ENCODE data around the gene PTPN1. TPM values are rescaled to one million over a fixed set of nuclear protein-coding genes. Genes with fewer than 3 reads are reported as not detected.
A peak's percentile ranks its signal among the peaks of the same experiment; 100 is the strongest.

PTPN1 gene
- polyA plus RNA-seq, 3 donors: 12.4 to 21.4 (median 19.1) TPM

- H3K79me2 ChIP-seq (ENCODE audit: insufficient read depth, low read length): peaks cover 31% of the 10 kb centered on the region
- peaks cover 16% of the 10 kb centered on the region for H4K20me1 ChIP-seq (ENCODE audit: insufficient read depth, low read length)
- H3K9ac ChIP-seq (ENCODE audit: insufficient read depth, low read length, poor library complexity, severe bottlenecking): no peak overlapping the region
- no peaks in the 10 kb centered on the region for H3K36me3 ChIP-seq (replicated peaks in 1 of 2; ENCODE audit: control insufficient read depth in 1 of 2, insufficient read depth in 2 of 2, low read length in 2 of 2)
- intact Hi-C loops (cut with micrococcal nuclease): no loop called here
- Mint-ChIP-seq H3K27ac (peak overlapping the region in 6 of 7 donors; percentile 70 to 96 (median 83)), H3K4me3 (no peak overlapping the region), H3K9me3 (peaks cover 0 to 5% (median 0%) of the 10 kb centered on the region in 7 donors), H3K36me3 (peaks cover 1 to 4% of the 10 kb centered on the region in 2 donors), H3K27me3 (ENCODE audit: low read depth in 3 of 3) (peaks cover 0 to 8% (median 3%) of the 10 kb centered on the region in 3 donors), H3K4me1 (peaks cover 41% of the 10 kb centered on the region)
- 94% methylated on average over 3 of the region's 9 CpGs for WGBS (ENCODE audit: insufficient coverage)
- TF ChIP-seq CTCF (IDR thresholded peaks at IDR 0.05): no peak
- H3K4me2 ChIP-seq (replicated peaks; ENCODE audit: extremely low read depth, low read length, poor library complexity, severe bottlenecking): no peak overlapping the region
- H3K4me3 ChIP-seq (replicated peaks in 1 of 3; ENCODE audit: low read depth in 2 of 3, low read length in 3 of 3): no peak overlapping the region
- H2AFZ ChIP-seq (ENCODE audit: insufficient read depth, low read depth, low read length, poor library complexity, severe bottlenecking): no peak overlapping the region
- H3K9me3 ChIP-seq (replicated peaks in 1 of 2; ENCODE audit: control insufficient read depth in 1 of 2, insufficient read depth in 1 of 2, low read length in 2 of 2): no peaks in the 10 kb centered on the region
- H3K4me1 ChIP-seq (ENCODE audit: control insufficient read depth in 1 of 2, insufficient read depth in 2 of 2, low read length in 2 of 2): peaks cover 36 to 37% of the 10 kb centered on the region in 2 donors
- DNase-seq: no peak
- H3K27ac ChIP-seq (ENCODE audit: low read depth in 1 of 2, low read length in 2 of 2): no peak overlapping the region
- no peaks in the 10 kb centered on the region for H3K27me3 ChIP-seq (ENCODE audit: control insufficient read depth in 2 of 2, insufficient read depth in 2 of 2, low read length in 2 of 2)
Measured at GRCh38 chr20:50508171-50508755, 1.9 kb upstream of the PTPN1 start.

GRCh38 chr20:50510706-50511542 is 741 bp downstream of the PTPN1 start:
- peak overlapping the region; percentile 90 to 97 for H3K27ac ChIP-seq (ENCODE audit: low read depth in 1 of 2, low read length in 2 of 2)
- no peaks in the 10 kb centered on the region for H3K9me3 ChIP-seq (replicated peaks in 1 of 2; ENCODE audit: control insufficient read depth in 1 of 2, insufficient read depth in 1 of 2, low read length in 2 of 2)
- peaks cover 0 to 5% (median 0%) of the 10 kb centered on the region in 7 donors for H3K9me3 Mint-ChIP-seq
- peaks cover 12 to 15% of the 10 kb centered on the region in 2 donors for H3K36me3 Mint-ChIP-seq
- peaks cover 58% of the 10 kb centered on the region for H3K79me2 ChIP-seq (ENCODE audit: insufficient read depth, low read length)
- peaks cover 62 to 63% of the 10 kb centered on the region in 2 donors for H3K4me1 ChIP-seq (ENCODE audit: control insufficient read depth in 1 of 2, insufficient read depth in 2 of 2, low read length in 2 of 2)
- H3K27me3 ChIP-seq (ENCODE audit: control insufficient read depth in 2 of 2, insufficient read depth in 2 of 2, low read length in 2 of 2): no peaks in the 10 kb centered on the region
- H3K27me3 Mint-ChIP-seq (ENCODE audit: low read depth in 3 of 3): peaks cover 0 to 7% (median 3%) of the 10 kb centered on the region in 3 donors
- peaks cover 62% of the 10 kb centered on the region for H3K4me1 Mint-ChIP-seq
- intact Hi-C loops (cut with micrococcal nuclease): loop anchor here in 1 of 2 donors (1.0 to 5.0 kb wide), 2 partner anchors 13 to 36 kb away; no protein-coding TSS in a partner anchor
- peak overlapping the region; percentile 90 for H3K4me2 ChIP-seq (replicated peaks; ENCODE audit: extremely low read depth, low read length, poor library complexity, severe bottlenecking)
- H3K27ac Mint-ChIP-seq: peak overlapping the region; percentile 87 to 99 (median 98)
- H4K20me1 ChIP-seq (ENCODE audit: insufficient read depth, low read length): peaks cover 25% of the 10 kb centered on the region
- peak overlapping the region; percentile 98 for H3K9ac ChIP-seq (ENCODE audit: insufficient read depth, low read length, poor library complexity, severe bottlenecking)
- peak overlapping the region; percentile 88 to 100 (median 96) for H3K4me3 ChIP-seq (replicated peaks in 1 of 3; ENCODE audit: low read depth in 2 of 3, low read length in 3 of 3)
- H2AFZ ChIP-seq (ENCODE audit: insufficient read depth, low read depth, low read length, poor library complexity, severe bottlenecking): no peak overlapping the region
- DNase-seq: peak in 1 of 3 donors; percentile 19
- no peak for TF ChIP-seq CTCF (IDR thresholded peaks at IDR 0.05)
- 0% methylated on average over 24 of the region's 32 CpGs for WGBS (ENCODE audit: insufficient coverage)
- H3K4me3 Mint-ChIP-seq: peak overlapping the region; percentile 95 to 96
- no peaks in the 10 kb centered on the region for H3K36me3 ChIP-seq (replicated peaks in 1 of 2; ENCODE audit: control insufficient read depth in 1 of 2, insufficient read depth in 2 of 2, low read length in 2 of 2)
